Ammon's horn (tissue), 1 donor: Measurements from ENCODE around the gene PKDCC.
A peak's percentile ranks its signal among the peaks of the same experiment; 100 is the strongest.

ENCODE experiments used
- DNase-seq: peaks from one replicate; pipeline ENCODE4 v3.0.0-alpha.2; 2016; ENCODE audit warnings: low spot score

Gene PKDCC

GRCh38 chr2:42049221-42050009 lies 1.6 kb downstream of the PKDCC start:
- no peak for DNase-seq

GRCh38 chr2:42050010-42050702 lies 2.3 kb downstream of the PKDCC start:
- DNase-seq = no peak

GRCh38 chr2:42050703-42051542 lies 3.1 kb downstream of the PKDCC start:
- DNase-seq = no peak

- no peak for DNase-seq
Measured at GRCh38 chr2:42051543-42052235, 3.9 kb downstream of the PKDCC start.

GRCh38 chr2:42052702-42053481 lies 5.1 kb downstream of the PKDCC start:
- no peak for DNase-seq

GRCh38 chr2:42053482-42053790 lies 5.6 kb downstream of the PKDCC start:
- no peak for DNase-seq

- DNase-seq = peak; percentile 37
Measured at GRCh38 chr2:42053791-42054701, 6.2 kb downstream of the PKDCC start.

- DNase-seq = no peak
Measured at GRCh38 chr2:42054714-42055430, 7.1 kb downstream of the PKDCC start.

GRCh38 chr2:42055573-42056514 lies 8.0 kb downstream of the PKDCC start:
- no peak for DNase-seq

GRCh38 chr2:42057159-42057901 lies 9.5 kb downstream of the PKDCC start:
- no peak for DNase-seq

- DNase-seq = no peak
Measured at GRCh38 chr2:42057902-42058450, 10.2 kb downstream of the PKDCC start.

- DNase-seq = no peak
Measured at GRCh38 chr2:42059261-42059898, 11.6 kb downstream of the PKDCC start.

GRCh38 chr2:42060028-42060427 lies 12.2 kb downstream of the PKDCC start:
- DNase-seq = no peak

- peak; percentile 56 for DNase-seq
Measured at GRCh38 chr2:42060718-42061619, 13.1 kb downstream of the PKDCC start.

GRCh38 chr2:42061839-42062238 lies 14.0 kb downstream of the PKDCC start:
- DNase-seq = no peak
